Neural crest cell (in vitro differentiated cells): ENCODE results near the gene MMUT. TPM values are rescaled to one million over a fixed set of nuclear protein-coding genes. Genes with fewer than 3 reads are reported as not detected.

ENCODE experiments used
- DNase-seq: peaks from one replicate; pipeline ENCODE4 v3.0.0; 2021; ENCODE audit warnings: low read depth, mixed read lengths, low spot score
- H3K27ac Mint-ChIP-seq: one replicate; pipeline ENCODE4 v1.8.0; 2021; ENCODE audit warnings: mild to moderate bottlenecking, mixed read lengths; ENCODE audit not compliant: unreplicated experiment
- H3K27me3 Mint-ChIP-seq: 2 replicates; pipeline ENCODE4 v1.8.0; 2021; ENCODE audit warnings: low read depth, mild to moderate bottlenecking, mixed read lengths
- H3K36me3 Mint-ChIP-seq: 2 replicates; pipeline ENCODE4 v1.8.0; 2021; ENCODE audit warnings: low read depth, mild to moderate bottlenecking, mixed read lengths
- H3K4me1 Mint-ChIP-seq: 2 replicates; pipeline ENCODE4 v1.8.0; 2021; ENCODE audit warnings: mixed read lengths
- H3K4me3 Mint-ChIP-seq: one replicate; pipeline ENCODE4 v1.8.0; 2021; ENCODE audit warnings: mild to moderate bottlenecking, mixed read lengths
- H3K9me3 Mint-ChIP-seq: 2 replicates; pipeline ENCODE4 v1.8.0; 2021; ENCODE audit warnings: mixed read lengths
- CTCF ChIP-seq: fragments of 200-600 bp; sonication (generic); conservative IDR thresholded peaks from 2 replicates; pipeline ENCODE4 v1.5.0; 2021; ENCODE audit warnings: antibody characterized with exemption, mild to moderate bottlenecking
- total RNA-seq: library from RNA; stranded (reverse); gene quantifications from 2 replicates; pipeline ENCODE4 v1.2.1, GENCODE V29; 2021

The MMUT gene
- total RNA-seq, 1 donor from 2014 or later = 19.2 TPM

GRCh38 chr6:49416195-49416594, 46.9 kb downstream of the MMUT start:
- DNase-seq = no peak
- no peaks in the 10 kb centered on the region for H3K9me3 Mint-ChIP-seq
- TF ChIP-seq CTCF = no peak
- no peak overlapping the region for H3K27ac Mint-ChIP-seq
- H3K4me3 Mint-ChIP-seq = no peak overlapping the region
- H3K36me3 Mint-ChIP-seq = peaks cover 2% of the 10 kb centered on the region
- peaks cover 2% of the 10 kb centered on the region for H3K27me3 Mint-ChIP-seq
- no peaks in the 10 kb centered on the region for H3K4me1 Mint-ChIP-seq

- no peak for TF ChIP-seq CTCF
- no peaks in the 10 kb centered on the region for H3K4me1 Mint-ChIP-seq
- no peak for DNase-seq
- H3K36me3 Mint-ChIP-seq = peaks cover 2% of the 10 kb centered on the region
- H3K9me3 Mint-ChIP-seq = no peaks in the 10 kb centered on the region
- no peak overlapping the region for H3K4me3 Mint-ChIP-seq
- peaks cover 2% of the 10 kb centered on the region for H3K27me3 Mint-ChIP-seq
- H3K27ac Mint-ChIP-seq = no peak overlapping the region
Measured at GRCh38 chr6:49415358-49415757, 47.7 kb downstream of the MMUT start.

GRCh38 chr6:49410564-49410963, 52.5 kb downstream of the MMUT start:
- H3K27me3 Mint-ChIP-seq = peaks cover 2% of the 10 kb centered on the region
- TF ChIP-seq CTCF = no peak
- H3K4me1 Mint-ChIP-seq = no peaks in the 10 kb centered on the region
- H3K36me3 Mint-ChIP-seq = peaks cover 2% of the 10 kb centered on the region
- H3K27ac Mint-ChIP-seq = no peak overlapping the region
- no peaks in the 10 kb centered on the region for H3K9me3 Mint-ChIP-seq
- H3K4me3 Mint-ChIP-seq = no peak overlapping the region
- no peak for DNase-seq

- H3K4me1 Mint-ChIP-seq = no peaks in the 10 kb centered on the region
- peak; percentile 79 for DNase-seq
- no peak overlapping the region for H3K4me3 Mint-ChIP-seq
- H3K27me3 Mint-ChIP-seq = peaks cover 2% of the 10 kb centered on the region
- H3K9me3 Mint-ChIP-seq = no peaks in the 10 kb centered on the region
- no peak overlapping the region for H3K27ac Mint-ChIP-seq
- peaks cover 2% of the 10 kb centered on the region for H3K36me3 Mint-ChIP-seq
- TF ChIP-seq CTCF = peak; percentile 87
Measured at GRCh38 chr6:49409951-49410542, 53.0 kb downstream of the MMUT start.

GRCh38 chr6:49406250-49406970, 56.6 kb downstream of the MMUT start:
- H3K4me3 Mint-ChIP-seq = no peak overlapping the region
- H3K27ac Mint-ChIP-seq = no peak overlapping the region
- DNase-seq = no peak
- no peaks in the 10 kb centered on the region for H3K36me3 Mint-ChIP-seq
- no peaks in the 10 kb centered on the region for H3K4me1 Mint-ChIP-seq
- H3K27me3 Mint-ChIP-seq = peaks cover 4% of the 10 kb centered on the region
- H3K9me3 Mint-ChIP-seq = no peaks in the 10 kb centered on the region
- TF ChIP-seq CTCF = no peak
